Testis (tissue), 2 donors: ENCODE data around the gene CNPY1.

Source experiments
- CTCF ChIP-seq, 3 experiments: fragments of 450-650 bp in 2 of 3; fragments of 200-600 bp in 1 of 3; sonication (generic) in 1 of 3; IDR thresholded peaks; one replicate each; pipeline ENCODE4 v1.5.1; 2016 to 2019; ENCODE audit warnings: antibody characterized with exemption in 3 of 3, mild to moderate bottlenecking in 2 of 3, moderate library complexity in 1 of 3
- POLR2A ChIP-seq: fragments of 450-650 bp; IDR thresholded peaks from one replicate; pipeline ENCODE4 v1.6.1; 2017; ENCODE audit warnings: antibody characterized with exemption, mild to moderate bottlenecking, moderate library complexity

GRCh38 chr7:155456738-155457543, 89.4 kb downstream of the CNPY1 start:
- TF ChIP-seq CTCF (IDR thresholded peaks at IDR 0.05): peak in 1 of 3 experiments; percentile 11
- no peak for TF ChIP-seq POLR2A
